ENCODE results near the gene OR14C36.

DNA sequence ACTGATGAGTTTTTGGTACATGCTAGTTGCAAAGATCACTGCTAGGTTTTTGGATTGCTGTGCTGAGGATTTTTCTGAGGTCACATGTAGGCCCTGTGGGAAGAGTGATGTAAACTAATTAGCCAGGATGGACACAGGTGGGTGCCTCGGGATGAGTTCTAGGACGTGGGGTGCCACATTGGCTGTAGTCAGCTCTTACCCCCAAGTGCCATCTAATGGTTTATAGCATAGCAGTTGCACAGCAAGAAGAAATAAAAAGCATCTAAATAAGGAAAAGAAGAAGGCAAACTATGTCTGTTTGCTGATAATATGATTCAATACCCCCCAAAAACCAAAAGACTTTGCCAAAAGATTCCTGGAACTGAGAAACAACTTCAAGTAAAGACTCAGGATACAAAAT, 44.5 kb downstream of the OR14C36 start:
- TF ChIP-seq CTCF (IDR thresholded peaks at IDR 0.05) = no peak
- TF ChIP-seq POLR2AphosphoS5 (IDR thresholded peaks at IDR 0.05) = no peak

Data from stomach (tissue), 4 donors.